GM23338 (cell line): ENCODE measurements around the gene MPPE1.

Experiments
- CREB1 ChIP-seq: fragments of 250-450 bp; sonication (Bioruptor Pico); IDR thresholded peaks from 2 replicates; pipeline ENCODE4 v1.5.0; 2020; ENCODE audit warnings: low read depth, mild to moderate bottlenecking, moderate library complexity
- CTCF ChIP-seq, 2 experiments: fragments of 200-600 bp in 1 of 2; sonication (generic) in 1 of 2; conservative IDR thresholded peaks; 2 replicates each; pipeline versions ENCODE4 v1.5.1 to v1.6.1; 2016 to 2017; ENCODE audit warnings: antibody characterized with exemption in 2 of 2, low read depth in 2 of 2, mild to moderate bottlenecking in 2 of 2, moderate library complexity in 1 of 2
- EZH2 ChIP-seq: fragments of 200-600 bp; sonication (generic); IDR thresholded peaks from one replicate; pipeline ENCODE4 v1.8.0; 2017; ENCODE audit warnings: antibody characterized with exemption, mild to moderate bottlenecking, low read depth; ENCODE audit not compliant: unreplicated experiment
- EZH2phosphoT487 ChIP-seq: fragments of 200-600 bp; sonication (generic); IDR thresholded peaks from one replicate; pipeline ENCODE4 v1.8.1; 2018; ENCODE audit warnings: antibody characterized with exemption; ENCODE audit not compliant: unreplicated experiment
- POLR2AphosphoS5 ChIP-seq: IDR thresholded peaks from 2 replicates; pipeline ENCODE4 v1.6.1; 2016; ENCODE audit warnings: antibody characterized with exemption, low read depth
- REST ChIP-seq: IDR thresholded peaks from one replicate; pipeline ENCODE4 v1.6.1; 2018; ENCODE audit warnings: antibody characterized with exemption; ENCODE audit not compliant: unreplicated experiment
- ZNF331 ChIP-seq: fragments of 250-450 bp; sonication (Bioruptor Pico); IDR thresholded peaks from 2 replicates; pipeline ENCODE4 v1.5.0; 2020; ENCODE audit warnings: low read depth, mild to moderate bottlenecking, moderate library complexity

GRCh38 chr18:11947214-11948191 lies 39.4 kb upstream of the MPPE1 start:
- TF ChIP-seq CTCF (conservative IDR thresholded peaks at IDR 0.05; ENCODE audit: low read depth in 2 of 2) (no peak), EZH2 (no peak), REST (peak; percentile 18), CREB1 (no peak), POLR2AphosphoS5 (peak; percentile 23; the same call in 1 of the 2 replicates), ZNF331 (CRISPR knock-in tag) (no peak), EZH2phosphoT487 (no peak)
